GM20000 (cell line): ENCODE measurements around the gene SNX7.

Experiments
- DNase-seq: peaks from one replicate; pipeline ENCODE4 v3.0.0; 2012; ENCODE audit warnings: low spot score
- TF ChIP-seq, protein P1 (sequence below): IDR thresholded peaks from 2 replicates; pipeline ENCODE4 v1.5.1; 2012; ENCODE audit warnings: mild to moderate bottlenecking, control low read depth; ENCODE audit errors: extremely low read depth, missing control alignments

The SNX7 gene

DNA sequence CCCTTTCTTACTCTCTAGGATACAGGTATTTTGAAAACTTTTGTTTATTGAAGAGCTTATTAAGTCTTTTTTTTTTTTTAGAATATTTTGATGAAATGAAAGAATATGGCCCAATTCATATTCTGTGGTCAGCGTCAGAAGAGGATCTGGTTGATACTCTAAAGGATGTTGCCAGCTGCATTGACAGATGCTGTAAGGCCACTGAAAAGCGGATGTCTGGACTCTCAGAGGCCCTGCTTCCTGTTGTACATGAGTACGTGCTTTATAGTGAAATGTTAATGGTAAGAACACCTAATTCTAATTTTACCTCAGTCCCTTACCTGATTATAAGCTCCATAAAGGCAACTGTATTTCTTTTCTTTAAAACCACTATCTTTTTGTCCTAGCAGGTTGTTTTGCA lies 37.1 kb downstream of the SNX7 start:
- TF ChIP-seq, protein P1, sequence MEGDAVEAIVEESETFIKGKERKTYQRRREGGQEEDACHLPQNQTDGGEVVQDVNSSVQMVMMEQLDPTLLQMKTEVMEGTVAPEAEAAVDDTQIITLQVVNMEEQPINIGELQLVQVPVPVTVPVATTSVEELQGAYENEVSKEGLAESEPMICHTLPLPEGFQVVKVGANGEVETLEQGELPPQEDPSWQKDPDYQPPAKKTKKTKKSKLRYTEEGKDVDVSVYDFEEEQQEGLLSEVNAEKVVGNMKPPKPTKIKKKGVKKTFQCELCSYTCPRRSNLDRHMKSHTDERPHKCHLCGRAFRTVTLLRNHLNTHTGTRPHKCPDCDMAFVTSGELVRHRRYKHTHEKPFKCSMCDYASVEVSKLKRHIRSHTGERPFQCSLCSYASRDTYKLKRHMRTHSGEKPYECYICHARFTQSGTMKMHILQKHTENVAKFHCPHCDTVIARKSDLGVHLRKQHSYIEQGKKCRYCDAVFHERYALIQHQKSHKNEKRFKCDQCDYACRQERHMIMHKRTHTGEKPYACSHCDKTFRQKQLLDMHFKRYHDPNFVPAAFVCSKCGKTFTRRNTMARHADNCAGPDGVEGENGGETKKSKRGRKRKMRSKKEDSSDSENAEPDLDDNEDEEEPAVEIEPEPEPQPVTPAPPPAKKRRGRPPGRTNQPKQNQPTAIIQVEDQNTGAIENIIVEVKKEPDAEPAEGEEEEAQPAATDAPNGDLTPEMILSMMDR: no peak
- no peak for DNase-seq

DNA sequence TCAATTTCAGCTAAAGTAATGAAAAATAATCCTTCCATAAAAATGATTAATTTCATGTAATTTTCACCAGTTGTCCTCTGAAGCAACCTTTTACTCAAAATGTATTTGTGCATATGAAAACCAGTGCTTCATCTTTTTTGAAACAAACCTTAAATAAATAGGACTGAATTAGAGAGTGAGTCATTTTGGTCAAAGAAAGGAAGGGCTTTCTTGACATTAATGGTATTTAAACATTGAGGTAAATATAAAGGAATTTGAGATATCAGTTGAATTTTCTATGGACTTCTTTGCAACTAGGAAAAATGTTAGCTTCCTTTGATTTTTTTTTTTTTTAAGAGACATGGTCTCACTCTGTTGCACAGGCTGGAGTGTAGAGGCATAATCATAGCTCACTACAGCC lies 38.7 kb downstream of the SNX7 start:
- no peak for DNase-seq
- TF ChIP-seq, protein P1: no peak

DNA sequence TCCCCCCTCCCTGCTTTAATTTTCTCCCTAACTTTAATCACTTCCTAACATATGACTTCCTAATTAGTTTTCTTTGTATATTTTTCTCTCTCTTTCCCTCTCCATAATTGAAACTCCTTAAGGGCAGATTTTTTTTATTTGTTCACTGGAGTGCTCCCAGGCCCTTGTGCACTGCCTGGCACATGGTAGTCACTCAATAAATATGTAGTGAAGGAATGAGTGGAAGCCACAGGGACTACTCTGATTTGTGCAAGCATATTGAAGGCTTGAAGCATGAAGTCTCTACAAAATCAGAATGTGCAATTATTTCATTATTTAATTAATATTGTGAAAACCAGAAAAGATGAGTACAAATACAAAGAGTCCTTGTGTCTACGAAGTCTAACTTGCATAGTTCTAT lies 41.5 kb downstream of the SNX7 start:
- TF ChIP-seq, protein P1: no peak
- DNase-seq: no peak

DNA sequence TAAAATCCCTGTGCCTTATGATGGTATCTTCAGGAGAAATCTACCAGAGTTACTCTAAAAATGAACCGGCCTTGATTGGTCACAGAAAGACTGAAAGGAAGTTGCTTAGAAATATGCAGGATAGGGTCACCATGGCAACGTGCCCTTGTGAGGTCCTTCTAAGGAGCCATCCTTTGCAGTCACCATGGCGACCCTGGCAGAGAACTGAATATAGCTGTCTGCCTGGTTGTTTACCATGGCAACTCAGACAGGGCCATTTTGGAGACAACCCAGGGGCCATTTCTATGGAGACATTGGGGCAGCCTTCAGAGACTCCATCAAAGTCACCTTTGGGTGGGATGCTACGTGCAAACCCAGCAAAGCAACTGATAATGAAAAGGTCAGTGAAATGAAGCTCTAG lies 43.0 kb downstream of the SNX7 start:
- DNase-seq: no peak
- TF ChIP-seq, protein P1: no peak

DNA sequence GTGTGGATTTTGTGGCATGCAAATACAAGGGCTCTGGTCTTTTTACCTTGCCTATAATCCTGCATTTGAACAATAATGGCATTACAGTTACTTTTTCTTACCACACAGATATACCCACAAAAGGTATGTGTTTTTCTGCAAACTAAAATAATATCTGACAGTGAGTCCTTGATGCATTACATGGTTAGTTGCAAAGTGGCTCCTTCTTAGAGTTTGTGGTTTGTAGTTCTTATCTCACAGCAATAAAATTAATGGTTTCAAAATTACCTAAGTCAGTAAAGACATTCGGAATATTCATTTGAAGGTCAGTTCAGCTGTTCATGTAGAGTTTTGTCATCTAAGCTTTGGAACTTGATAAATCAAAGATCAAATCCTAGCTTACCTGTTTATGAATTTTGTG lies 43.5 kb downstream of the SNX7 start:
- TF ChIP-seq, protein P1: no peak
- no peak for DNase-seq

DNA sequence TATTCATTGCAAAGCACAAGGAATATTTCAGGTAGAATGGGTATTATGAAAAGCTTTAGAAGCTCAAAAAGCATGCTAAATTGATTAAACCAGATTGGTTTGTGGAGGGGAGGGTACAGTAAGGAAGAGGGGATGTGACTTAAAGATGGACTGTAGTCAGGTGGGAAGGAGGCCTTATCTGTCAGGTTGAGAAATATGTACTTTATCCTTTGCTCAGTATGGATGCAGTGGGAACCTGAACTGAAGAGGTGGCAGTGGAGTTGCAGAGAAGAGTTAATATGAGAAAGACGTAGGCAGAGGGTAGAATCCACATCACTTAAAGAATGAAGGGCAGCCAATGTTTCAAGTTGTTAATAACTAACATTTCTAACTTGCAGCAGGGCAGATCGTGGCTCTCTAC lies 44.1 kb downstream of the SNX7 start:
- no peak for DNase-seq
- TF ChIP-seq, protein P1: no peak

DNA sequence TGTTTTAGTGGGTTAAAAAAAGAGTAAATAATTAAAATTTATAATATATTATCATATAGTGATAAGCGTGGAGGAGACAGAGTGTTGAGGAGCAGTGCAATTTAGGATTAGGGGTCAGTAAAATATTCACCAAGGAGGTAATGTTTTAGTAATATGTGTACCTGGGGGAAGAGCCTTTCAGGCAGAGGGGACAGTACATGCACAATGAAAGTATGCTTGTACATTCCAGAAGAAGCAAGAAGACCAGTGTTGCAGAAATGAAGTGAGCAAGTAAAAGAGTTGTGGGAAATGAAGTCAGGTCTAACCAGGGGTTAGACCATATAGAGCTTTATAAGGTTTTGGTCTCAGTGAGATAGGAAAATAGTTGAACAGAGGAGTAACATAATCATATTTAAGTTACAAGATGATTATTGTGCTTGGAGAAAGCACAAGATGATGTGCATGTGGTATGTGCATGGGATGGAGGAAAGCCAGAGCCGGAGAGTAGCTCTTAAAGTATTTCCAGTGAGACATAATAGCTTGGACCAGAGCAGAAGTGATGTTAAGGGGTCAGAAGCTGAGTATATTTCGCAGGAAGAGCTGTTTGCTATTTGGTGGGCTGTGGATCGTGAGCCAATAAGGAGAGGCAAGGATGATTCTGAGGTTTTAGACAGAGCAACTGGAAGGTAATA lies 44.8 kb downstream of the SNX7 start:
- TF ChIP-seq, protein P1: no peak
- DNase-seq: no peak
